Activated CD8-positive, alpha-beta memory T cell treated with anti-CD3 and anti-CD28 coated beads for 4 hours (primary cell): Measurements from ENCODE around the gene HNF1A.
A peak's percentile ranks its signal among the peaks of the same experiment; 100 is the strongest.

ENCODE experiments used
- DNase-seq, 2 donors: peaks; one replicate each; pipeline ENCODE4 v3.0.0-alpha.2; 2020; ENCODE audit warnings: low read depth in 2 of 2

Gene HNF1A

GRCh38 chr12:120988658-120989057, 10.3 kb downstream of the HNF1A start:
- no peak for DNase-seq

GRCh38 chr12:120989687-120990086, 11.3 kb downstream of the HNF1A start:
- DNase-seq = no peak

- DNase-seq = no peak
Observed at GRCh38 chr12:120990487-120991055, 12.2 kb downstream of the HNF1A start.

GRCh38 chr12:120991965-120992364, 13.6 kb downstream of the HNF1A start:
- DNase-seq = no peak

GRCh38 chr12:120992989-120993388, 14.6 kb downstream of the HNF1A start:
- no peak for DNase-seq

GRCh38 chr12:120993496-120993895, 15.2 kb downstream of the HNF1A start:
- DNase-seq = no peak

- no peak for DNase-seq
Observed at GRCh38 chr12:120994059-120994458, 15.7 kb downstream of the HNF1A start.

- no peak for DNase-seq
Observed at GRCh38 chr12:120994589-120995337, 16.4 kb downstream of the HNF1A start.

GRCh38 chr12:120996133-120996746, 17.9 kb downstream of the HNF1A start:
- DNase-seq = no peak

GRCh38 chr12:120997448-120997847, 19.1 kb downstream of the HNF1A start:
- DNase-seq = no peak

- DNase-seq = no peak
Observed at GRCh38 chr12:120998435-120998834, 20.1 kb downstream of the HNF1A start.

- DNase-seq = no peak
Observed at GRCh38 chr12:120999191-121000120, 21.1 kb downstream of the HNF1A start.

- DNase-seq = no peak
Observed at GRCh38 chr12:121000530-121000929, 22.2 kb downstream of the HNF1A start.

- DNase-seq = no peak
Observed at GRCh38 chr12:121001060-121001459, 22.7 kb downstream of the HNF1A start.

GRCh38 chr12:121001841-121002483, 23.6 kb downstream of the HNF1A start:
- no peak for DNase-seq

GRCh38 chr12:121003650-121004049, 25.3 kb downstream of the HNF1A start:
- DNase-seq = no peak

- DNase-seq = no peak
Observed at GRCh38 chr12:121004253-121004815, 26.0 kb downstream of the HNF1A start.

GRCh38 chr12:121005346-121005815, 27.0 kb downstream of the HNF1A start:
- DNase-seq = peak in 1 of 2 donors; percentile 7

GRCh38 chr12:121008347-121009098, 30.2 kb downstream of the HNF1A start:
- DNase-seq = no peak

GRCh38 chr12:121009741-121010140, 31.4 kb downstream of the HNF1A start:
- no peak for DNase-seq
